HFF-Myc (cell line): ENCODE measurements around the gene ARMH1.

ENCODE experiments used
- DNase-seq: peaks from one replicate; pipeline ENCODE4 v3.0.0-alpha.2; 2011; ENCODE audit warnings: low read depth; ENCODE audit errors: extremely low read depth
- H3K4me3 ChIP-seq: replicated peaks from 2 replicates; pipeline ENCODE4 v1.5.1; 2011; ENCODE audit warnings: low read depth, mild to moderate bottlenecking, control low read depth, low read length
- TF ChIP-seq, protein P1 (sequence below): IDR thresholded peaks from 2 replicates; pipeline ENCODE4 v1.5.1; 2012; ENCODE audit warnings: mild to moderate bottlenecking, low read depth, low read length, control low read depth; ENCODE audit errors: missing control alignments

ARMH1 gene

DNA sequence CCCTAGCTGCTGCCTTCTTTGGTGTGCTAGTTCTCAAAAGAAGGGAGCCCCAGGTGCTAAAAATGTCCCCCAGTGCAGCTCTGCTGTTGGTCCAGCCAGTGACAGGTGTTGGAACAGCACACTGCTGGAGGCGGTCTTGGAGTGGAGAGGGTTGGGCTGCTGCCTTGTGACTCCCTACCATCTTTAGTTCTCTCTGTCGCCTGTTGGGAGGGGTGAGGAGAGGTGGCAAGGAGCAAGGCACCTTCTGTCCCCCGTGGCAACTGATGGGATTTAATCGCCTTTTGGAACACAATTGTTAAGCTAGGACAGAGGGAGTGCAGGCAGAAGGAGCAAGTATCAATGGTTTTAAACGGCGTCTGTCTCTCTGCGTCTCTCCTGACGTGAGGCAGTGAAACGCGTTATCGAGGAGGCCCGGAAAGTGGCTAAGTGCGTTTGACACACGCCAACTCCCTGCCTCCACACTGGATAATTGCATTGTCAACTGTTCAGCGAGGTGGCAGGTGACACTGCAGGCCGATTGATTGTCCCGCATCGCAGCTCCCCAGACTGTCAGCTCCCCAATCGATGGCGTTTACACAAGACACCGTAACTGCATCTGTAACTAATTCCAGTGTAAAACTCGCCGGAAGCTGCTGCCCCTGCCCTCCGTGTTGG, 34.2 kb upstream of the ARMH1 start:
- no peak for DNase-seq

DNA sequence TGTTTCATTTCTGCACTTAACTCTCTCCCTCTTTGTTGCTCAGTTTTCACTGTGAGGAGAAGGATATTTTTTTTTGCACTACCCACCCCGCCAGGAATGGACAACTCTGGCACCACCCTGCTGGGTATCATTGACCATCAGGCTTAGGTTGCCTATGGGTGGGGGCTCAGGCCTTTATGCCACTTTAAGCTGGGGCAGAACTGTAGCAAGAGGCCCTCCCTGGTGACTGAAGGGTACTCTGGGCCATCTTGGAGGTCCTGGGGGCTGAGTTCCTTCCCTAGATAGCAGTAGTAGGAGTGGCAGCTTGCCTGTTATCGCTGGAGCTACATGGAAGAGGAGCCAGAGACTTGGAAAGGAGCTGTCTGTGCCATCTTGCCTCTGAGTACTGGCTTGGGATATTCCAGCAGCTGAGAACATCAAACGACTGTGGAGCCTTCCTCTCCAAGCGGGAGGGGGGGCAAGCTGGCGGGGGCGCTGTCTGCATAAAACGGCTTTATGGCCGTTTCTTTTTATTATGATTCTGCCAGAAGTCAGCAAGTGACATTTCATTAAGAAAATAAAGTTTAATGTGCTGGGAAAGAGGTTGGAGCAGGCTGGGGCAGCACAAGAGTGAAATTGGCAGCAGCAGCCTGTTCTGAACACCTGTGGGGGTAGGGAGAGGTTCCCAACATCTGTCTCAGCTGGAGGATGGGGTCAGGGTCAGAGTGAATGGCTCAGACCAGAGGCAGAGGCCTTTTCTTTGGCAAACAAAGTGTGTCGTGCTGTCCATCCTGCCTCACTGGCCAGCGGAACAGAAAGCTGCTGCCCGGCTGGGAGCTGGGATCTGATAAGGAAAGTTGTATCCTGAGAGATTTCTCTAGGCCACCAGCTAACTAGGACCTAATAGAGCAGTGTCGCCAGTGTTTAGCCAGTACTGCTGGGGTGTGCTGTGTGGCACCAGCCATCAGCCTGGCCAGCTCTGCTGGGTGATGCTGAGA, 33.1 kb upstream of the ARMH1 start:
- H3K4me3 ChIP-seq = no peak overlapping the region
- DNase-seq = no peak
- TF ChIP-seq, protein P1, sequence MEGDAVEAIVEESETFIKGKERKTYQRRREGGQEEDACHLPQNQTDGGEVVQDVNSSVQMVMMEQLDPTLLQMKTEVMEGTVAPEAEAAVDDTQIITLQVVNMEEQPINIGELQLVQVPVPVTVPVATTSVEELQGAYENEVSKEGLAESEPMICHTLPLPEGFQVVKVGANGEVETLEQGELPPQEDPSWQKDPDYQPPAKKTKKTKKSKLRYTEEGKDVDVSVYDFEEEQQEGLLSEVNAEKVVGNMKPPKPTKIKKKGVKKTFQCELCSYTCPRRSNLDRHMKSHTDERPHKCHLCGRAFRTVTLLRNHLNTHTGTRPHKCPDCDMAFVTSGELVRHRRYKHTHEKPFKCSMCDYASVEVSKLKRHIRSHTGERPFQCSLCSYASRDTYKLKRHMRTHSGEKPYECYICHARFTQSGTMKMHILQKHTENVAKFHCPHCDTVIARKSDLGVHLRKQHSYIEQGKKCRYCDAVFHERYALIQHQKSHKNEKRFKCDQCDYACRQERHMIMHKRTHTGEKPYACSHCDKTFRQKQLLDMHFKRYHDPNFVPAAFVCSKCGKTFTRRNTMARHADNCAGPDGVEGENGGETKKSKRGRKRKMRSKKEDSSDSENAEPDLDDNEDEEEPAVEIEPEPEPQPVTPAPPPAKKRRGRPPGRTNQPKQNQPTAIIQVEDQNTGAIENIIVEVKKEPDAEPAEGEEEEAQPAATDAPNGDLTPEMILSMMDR = no peak

More for the DNA sequence above, 34.2 kb upstream of the ARMH1 start:
- TF ChIP-seq, protein P1 = no peak
- H3K4me3 ChIP-seq = no peak overlapping the region

DNA sequence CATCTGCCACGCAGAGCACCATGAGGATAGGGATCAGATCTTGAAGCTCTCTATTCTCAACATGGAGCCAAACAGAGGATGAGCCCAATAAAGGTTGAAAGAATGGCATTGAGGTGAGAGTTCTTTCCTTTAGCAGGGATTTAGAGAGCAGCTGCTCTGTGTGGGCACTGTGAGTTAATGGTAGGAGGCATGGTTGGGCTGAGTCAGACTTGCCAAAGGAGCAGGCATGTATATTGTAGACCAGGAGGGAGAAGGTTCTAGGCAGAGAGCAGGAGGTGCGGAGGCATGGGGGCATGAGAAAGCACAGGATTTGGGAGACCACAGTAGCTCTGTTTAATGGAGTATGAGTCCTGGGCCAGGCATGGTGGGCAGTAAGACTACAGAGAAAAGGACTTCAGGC, 32.3 kb upstream of the ARMH1 start:
- TF ChIP-seq, protein P1 = no peak
- DNase-seq = no peak
- H3K4me3 ChIP-seq = no peak overlapping the region

DNA sequence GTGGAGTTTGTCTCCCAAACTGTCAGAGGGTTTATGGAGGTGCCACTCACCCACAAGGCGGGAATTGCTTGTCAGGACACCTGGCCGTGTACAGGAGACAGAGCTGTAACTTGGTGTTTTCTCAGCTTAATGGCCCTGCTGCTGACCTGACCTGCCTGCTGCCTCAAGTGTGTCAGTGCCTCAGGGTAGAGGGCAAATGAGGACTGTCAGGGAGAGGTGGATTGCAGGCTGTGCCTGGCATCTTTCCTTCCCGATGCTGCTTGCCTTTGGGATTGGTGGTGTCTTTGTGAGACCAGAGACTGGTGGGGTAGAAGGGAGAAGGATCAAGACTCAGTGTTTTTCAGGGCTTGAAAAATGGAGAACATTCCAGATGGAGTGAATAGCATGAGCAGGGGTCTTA, 31.6 kb upstream of the ARMH1 start:
- no peak for DNase-seq
- TF ChIP-seq, protein P1 = no peak
- H3K4me3 ChIP-seq = no peak overlapping the region

DNA sequence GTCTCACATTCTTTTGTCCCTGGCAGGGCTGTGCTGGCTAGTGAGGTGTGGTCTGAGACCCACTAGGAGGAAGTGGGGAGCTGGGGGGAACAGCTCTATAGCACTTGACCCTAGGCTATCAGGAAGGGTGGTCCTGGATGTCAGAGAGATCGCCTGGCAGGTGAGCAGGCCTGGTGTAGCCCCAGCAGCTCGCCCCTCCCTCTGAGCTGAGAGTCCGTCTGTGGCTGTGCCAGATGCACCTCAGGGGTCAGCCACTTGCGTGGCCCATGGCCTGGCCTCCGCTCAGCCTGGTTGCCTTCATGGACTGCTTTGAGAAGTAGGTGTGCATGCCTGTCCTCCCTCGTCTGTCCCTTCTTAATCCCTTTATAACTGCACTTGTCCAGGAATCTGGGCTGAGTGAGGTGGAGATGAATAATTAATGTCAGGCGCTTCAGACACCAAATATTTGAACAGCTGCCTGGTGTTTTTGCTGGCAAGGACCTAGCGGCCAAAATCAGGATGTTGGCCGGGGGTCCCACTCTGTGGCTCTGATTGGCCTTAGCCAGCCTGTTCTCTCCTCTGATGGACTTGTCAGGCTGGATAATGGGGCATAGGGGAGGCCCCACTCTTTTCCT, 30.7 kb upstream of the ARMH1 start:
- no peak overlapping the region for H3K4me3 ChIP-seq
- no peak for DNase-seq
- TF ChIP-seq, protein P1 = no peak

DNA sequence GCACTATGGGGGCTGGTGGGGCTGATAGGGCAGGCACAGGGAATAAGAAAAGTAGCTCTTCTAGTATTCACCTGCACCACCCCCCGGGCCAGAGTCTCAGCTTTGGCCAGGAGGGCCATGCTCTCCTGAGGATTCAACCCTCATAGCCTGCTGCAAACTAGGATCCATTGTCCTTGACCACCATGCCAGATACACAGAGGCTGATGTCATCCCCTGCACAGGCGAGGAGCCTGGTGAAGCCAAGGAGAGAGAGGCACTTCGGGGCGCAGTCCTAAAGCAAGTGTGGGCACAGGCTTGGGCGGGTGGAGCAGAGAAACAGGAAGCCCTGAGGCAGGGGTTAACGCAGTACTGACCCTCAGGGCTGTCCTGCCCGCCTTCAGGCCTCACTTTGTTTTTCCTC, 29.7 kb upstream of the ARMH1 start:
- no peak for DNase-seq
- no peak overlapping the region for H3K4me3 ChIP-seq
- TF ChIP-seq, protein P1 = no peak
